ENCODE measurements around the gene POU2F3. TPM values are rescaled to one million over a fixed set of nuclear protein-coding genes. Genes with fewer than 3 reads are reported as not detected.

Gene POU2F3
- total and polyA plus RNA-seq, 2 of the 13 experiments (the other 11 are each of a cell fraction or from before 2014, with no cell fraction given), result not detected

DNA sequence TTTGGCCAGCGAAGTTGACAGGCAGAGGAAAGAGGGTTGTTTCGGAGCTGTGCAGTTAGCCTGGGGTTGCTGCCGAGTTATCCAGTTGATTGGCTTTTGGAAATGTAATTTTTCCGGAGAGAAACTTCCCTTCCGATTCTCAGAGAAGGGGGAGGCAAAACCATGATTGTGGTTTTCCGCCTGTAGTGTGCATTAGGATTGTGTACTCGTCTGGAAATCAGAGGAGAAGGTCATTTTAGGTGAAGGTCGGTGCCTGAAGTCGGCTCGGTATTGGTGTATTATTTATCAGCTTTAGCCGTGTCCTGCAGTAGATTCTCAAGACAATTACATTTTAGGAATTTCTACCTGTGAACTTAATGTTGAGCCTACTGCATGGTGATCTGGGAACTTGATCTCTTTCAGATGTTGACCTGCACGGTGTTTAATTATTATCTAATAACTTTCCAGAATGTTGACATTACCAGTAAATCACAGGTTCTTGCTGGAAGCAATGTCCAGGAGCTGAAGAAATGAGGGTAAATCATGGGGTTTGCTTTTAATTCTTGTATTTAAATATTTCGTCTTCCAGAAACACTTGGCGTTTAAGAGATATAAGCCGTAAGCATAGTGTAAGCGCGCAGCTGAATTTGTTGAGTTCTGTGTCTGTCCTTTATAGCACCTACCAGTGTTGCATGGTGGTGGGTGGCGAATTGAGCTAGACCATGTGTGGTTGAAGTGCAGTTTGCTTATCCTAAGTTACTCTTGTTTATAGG lies 97.6 kb downstream of the POU2F3 start (continued):
- TF ChIP-seq, protein P1, sequence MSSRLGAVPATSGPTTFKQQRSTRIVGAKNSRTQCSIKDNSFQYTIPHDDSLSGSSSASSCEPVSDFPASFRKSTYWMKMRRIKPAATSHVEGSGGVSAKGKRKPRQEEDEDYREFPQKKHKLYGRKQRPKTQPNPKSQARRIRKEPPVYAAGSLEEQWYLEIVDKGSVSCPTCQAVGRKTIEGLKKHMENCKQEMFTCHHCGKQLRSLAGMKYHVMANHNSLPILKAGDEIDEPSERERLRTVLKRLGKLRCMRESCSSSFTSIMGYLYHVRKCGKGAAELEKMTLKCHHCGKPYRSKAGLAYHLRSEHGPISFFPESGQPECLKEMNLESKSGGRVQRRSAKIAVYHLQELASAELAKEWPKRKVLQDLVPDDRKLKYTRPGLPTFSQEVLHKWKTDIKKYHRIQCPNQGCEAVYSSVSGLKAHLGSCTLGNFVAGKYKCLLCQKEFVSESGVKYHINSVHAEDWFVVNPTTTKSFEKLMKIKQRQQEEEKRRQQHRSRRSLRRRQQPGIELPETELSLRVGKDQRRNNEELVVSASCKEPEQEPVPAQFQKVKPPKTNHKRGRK (CRISPR knock-in tag; IDR thresholded peaks at IDR 0.05), result no peak
- TF ChIP-seq TARDBP (CRISPR knock-in tag; IDR thresholded peaks at IDR 0.05), result no peak
- TF ChIP-seq ZNF180 (CRISPR knock-in tag; IDR thresholded peaks at IDR 0.05; ENCODE audit: borderline replicate concordance, low read depth), result no peak

DNA sequence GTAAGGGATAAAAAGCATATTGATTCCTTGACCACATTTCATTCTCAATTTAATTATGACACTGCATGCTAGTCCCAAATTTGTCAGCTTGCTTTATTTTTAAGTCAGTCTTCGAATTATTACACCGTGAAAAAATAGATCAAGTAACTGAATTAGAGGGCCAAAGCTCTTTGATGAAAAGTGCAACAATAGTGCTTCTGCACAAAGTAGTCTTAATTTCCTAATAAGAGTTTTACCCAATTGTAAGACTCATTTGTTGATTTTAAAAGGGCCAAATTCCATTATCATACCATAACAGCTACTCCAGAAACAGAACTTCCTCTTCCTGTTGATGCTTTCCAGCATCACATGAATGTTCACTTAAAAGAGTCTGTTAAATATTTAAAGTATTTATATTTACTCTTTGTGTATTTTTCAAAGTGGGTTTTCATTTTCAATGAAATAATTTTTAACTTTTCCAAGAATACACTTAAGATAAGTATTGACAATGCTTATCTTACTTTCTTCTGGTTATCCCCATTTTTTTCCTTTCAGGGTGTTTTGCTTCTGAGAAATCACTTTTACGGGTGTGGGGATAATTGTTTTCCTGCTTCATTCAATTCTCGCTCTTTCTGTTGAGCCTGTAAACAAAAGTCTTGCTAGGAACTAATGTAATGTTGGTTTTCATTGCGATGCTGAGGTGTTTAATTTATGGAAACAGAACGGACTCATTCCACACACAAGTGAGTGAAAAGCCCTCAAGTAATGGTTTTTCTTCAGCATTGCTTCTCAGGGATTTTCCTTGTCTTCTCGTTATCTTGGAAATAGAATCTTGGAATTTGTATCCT lies 98.4 kb downstream of the POU2F3 start:
- H3K4me1 ChIP-seq (ENCODE audit: insufficient read depth, low read length), result peaks cover 51% of the 10 kb centered on the region
- in situ Hi-C loops (cut with HindIII; ENCODE audit: extremely low pct_ligation_motif_present, low pct_unique_long_range_greater_than_20kb), result loop anchor here (5.0 kb wide), 1 partner anchor 54 kb away; no protein-coding TSS in a partner anchor
- H3K27ac ChIP-seq (ENCODE audit: extremely low read length, insufficient read depth, low read length), result peak overlapping the region; percentile 86
- H3K4me2 ChIP-seq (ENCODE audit: low read depth, low read length), result peak overlapping the region; percentile 95
- H3K4me3 ChIP-seq (replicated peaks in 1 of 3; ENCODE audit: insufficient read depth in 1 of 3, low read depth in 2 of 3, low read length in 3 of 3), result peak overlapping the region; percentile 80 to 96 (median 86)
- ChIA-PET POLR2A (interaction anchor here (1.0 to 2.5 kb wide), 4 partner anchors 9 to 140 kb away, joined by 3 to 10 read pairs (median 6); no protein-coding TSS in a partner anchor), CTCF (ENCODE audit: low intra/inter-chr PET ratio, low total read pairs) (no interaction called here)
- DNase-seq (ENCODE audit: low spot score) (no peak), FAIRE-seq (no peak), ATAC-seq (no peak)
- no peaks in the 10 kb centered on the region for H3K36me3 ChIP-seq (replicated peaks in 1 of 2; ENCODE audit: control insufficient read depth in 1 of 2, insufficient read depth in 2 of 2, low read length in 2 of 2)
- TF ChIP-seq CHCHD3 (CRISPR knock-in tag; IDR thresholded peaks at IDR 0.05), result no peak
- TF ChIP-seq MBNL3 (CRISPR knock-in tag; conservative IDR thresholded peaks at IDR 0.05), result no peak
- TF ChIP-seq MAFK (conservative IDR thresholded peaks at IDR 0.05 in 1 of 2, IDR thresholded peaks at IDR 0.05 in 1 of 2; ENCODE audit: low read length in 2 of 2), result 0 out of 4 replicates have a peak, but pooled peaks of 1 of the 2 experiments have one; percentile 1
- no peak for TF ChIP-seq GABPA (IDR thresholded peaks at IDR 0.05; ENCODE audit: low read depth, low read length)
- peak; percentile 28; the same call in 1 of the 2 replicates for TF ChIP-seq GABPA (CRISPR knock-in tag; IDR thresholded peaks at IDR 0.05; ENCODE audit: low read depth)
- 10% methylated on average over 7 of the region's 7 CpGs for WGBS (ENCODE audit: low lambda C conversion rate)
- H2AFZ ChIP-seq (ENCODE audit: low read length), result no peak overlapping the region
- peak overlapping the region; percentile 84 for H3K9ac ChIP-seq (ENCODE audit: insufficient read depth, low read depth, low read length)
- BruUV-seq (replicated peaks), result TSS peak; percentile 42
- H4K20me1 ChIP-seq (ENCODE audit: insufficient read depth, low read length), result peaks cover 21% of the 10 kb centered on the region
- H3K9me3 ChIP-seq (ENCODE audit: low read length), result no peaks in the 10 kb centered on the region
- intact Hi-C loops (cut with micrococcal nuclease; ENCODE audit: unreplicated experiment), result loop anchor here (5.0 kb wide), 2 partner anchors 34 to 94 kb away; no protein-coding TSS in a partner anchor
- H3K27me3 ChIP-seq (ENCODE audit: control insufficient read depth in 1 of 2, insufficient read depth in 2 of 2, low read length in 2 of 2), result no peaks in the 10 kb centered on the region; a peak in 1 of 5 replicates
- peaks cover 67% of the 10 kb centered on the region for H3K79me2 ChIP-seq (ENCODE audit: insufficient read depth, low read length)
